Pancreas (tissue), 10 donors: ENCODE measurements around the gene FAM53A. TPM values are rescaled to one million over a fixed set of nuclear protein-coding genes. Genes with fewer than 3 reads are reported as not detected.

Source experiments
- ATAC-seq, 4 donors: fragments of 200-7000 bp; cut with Tn5 transposase; one replicate each; pipeline versions ENCODE4 v1.8.0 to v1.9.1; 2020; ENCODE audit warnings: mild to moderate bottlenecking in 4 of 4, moderate library complexity in 4 of 4
- DNase-seq, 6 donors: peaks; one replicate each; pipeline ENCODE4 v3.0.0-alpha.2; 2020
- FAIRE-seq: peaks from 2 replicates; lab custom pipeline; 2012; peaks lifted over from hg19 to GRCh38; lab: Jason Lieb, UNC
- H3K27ac ChIP-seq, 4 donors: fragments of 200-600 bp; sonication (generic); 1 replicate in 3 of 4; 2 replicates in 1 of 4; pipeline versions ENCODE4 v1.5.0 to v1.8.0; 2020
- H3K27me3 ChIP-seq, 4 donors: fragments of 200-600 bp; one replicate each; pipeline ENCODE4 v1.8.0; 2021
- H3K36me3 ChIP-seq, 3 donors: fragments of 200-600 bp; sonication (generic) in 1 of 3; one replicate each; pipeline versions ENCODE4 v1.5.0 to v1.8.0; 2020 to 2021
- H3K4me1 ChIP-seq, 3 donors: fragments of 200-600 bp; one replicate each; pipeline ENCODE4 v1.8.0; 2021
- H3K4me3 ChIP-seq, 4 donors: fragments of 200-600 bp; sonication (generic) in 2 of 4; one replicate each; pipeline versions ENCODE4 v1.5.0 to v1.8.0; 2020 to 2021
- H3K9me3 ChIP-seq, 4 donors: fragments of 200-600 bp; one replicate each; pipeline ENCODE4 v1.8.0; 2021
- CTCF ChIP-seq, 4 donors: fragments of 200-600 bp; sonication (generic) in 3 of 4; IDR thresholded peaks; one replicate each; pipeline versions ENCODE4 v1.5.0 to v1.8.0; 2021; ENCODE audit warnings: antibody characterized with exemption in 4 of 4
- WGBS, 2 donors: extraction: QIAGEN DNeasy Blood & Tissue Kit; methylation state at CpG; one replicate each; pipeline ENCODE4 v1.1.7; 2013; 5-methylcytosine and 5-hydroxymethylcytosine counted together
- intact Hi-C, 3 donors: fragments of 100-400 bp; cut with DNase I; formaldehyde crosslinking; loops; one replicate each; pipeline versions ENCODE4 v1.11.1 to v1.14.2; 2022
- polyA plus RNA-seq, 2 donors: library from polyadenylated mRNA; stranded (reverse); fragments of 200-250 nt; gene quantifications; one replicate each; pipeline ENCODE4 v1.2.3, GENCODE V29; 2013
- total RNA-seq, 6 donors: library from RNA; stranded (reverse); fragmentation: NEBNext Ultra II Directional in 4 of 6; extraction: Animal tissue kit (Norgen Biotek cat#: 25700) in 4 of 6; gene quantifications; one replicate each; pipeline versions ENCODE4 v1.2.1 to v1.2.4, GENCODE V29; 2021 to 2023
- donor health status: healthy with polysubstance abuse.
- donor health status: DM: no; HTN: no; CAD: no; lungs with moderate emphysema.
- donor health status: DM: no; HTN: no; CAD: no.
- donor health status: control.
- donor health status: control.
- donor health status: Bipolar disorder and iron deficiency.
- donor health status: DM: yes; HTN: yes; CAD: no.
- donor health status: DM: no; HTN: no; CAD: no.
- donor health status: DM: no; HTN: no; CAD: no.
- donor health status: DM: yes; HTN: yes; CAD: no.

The FAM53A gene
- total and polyA plus RNA-seq, 8 donors, result 0.60 to 2.7 (median 1.3) TPM

GRCh38 chr4:1603413-1604135, 80.5 kb downstream of the FAM53A start:
- no peaks in the 10 kb centered on the region for H3K27me3 ChIP-seq
- H3K36me3 ChIP-seq, result no peaks in the 10 kb centered on the region
- intact Hi-C loops, result no loop called here
- H3K9me3 ChIP-seq, result no peaks in the 10 kb centered on the region
- H3K27ac ChIP-seq, result no peak overlapping the region
- no peak for FAIRE-seq
- 53 to 79% methylated on average over 13 to 17 of the region's 17 CpGs for WGBS, 2 donors
- no peak overlapping the region for H3K4me3 ChIP-seq
- no peaks in the 10 kb centered on the region for H3K4me1 ChIP-seq
- ATAC-seq, result no peak
- no peak for TF ChIP-seq CTCF (IDR thresholded peaks at IDR 0.05)
- DNase-seq, result peak in 2 of 6 donors; percentile 50 to 53

GRCh38 chr4:1602655-1603412, 81.3 kb downstream of the FAM53A start:
- intact Hi-C loops, result no loop called here
- H3K4me3 ChIP-seq, result no peak overlapping the region
- 60 to 76% methylated on average over 36 to 43 of the region's 43 CpGs for WGBS, 2 donors
- no peak overlapping the region for H3K27ac ChIP-seq
- no peak for TF ChIP-seq CTCF (IDR thresholded peaks at IDR 0.05)
- H3K9me3 ChIP-seq, result no peaks in the 10 kb centered on the region
- no peaks in the 10 kb centered on the region for H3K36me3 ChIP-seq
- DNase-seq (peak in 3 of 6 donors; percentile 25 to 55 (median 50)), FAIRE-seq (no peak), ATAC-seq (no peak)
- no peaks in the 10 kb centered on the region for H3K27me3 ChIP-seq
- no peaks in the 10 kb centered on the region for H3K4me1 ChIP-seq

- intact Hi-C loops, result no loop called here
- Histone ChIP-seq H3K9me3 (no peaks in the 10 kb centered on the region), H3K4me1 (no peaks in the 10 kb centered on the region), H3K36me3 (no peaks in the 10 kb centered on the region), H3K27me3 (no peaks in the 10 kb centered on the region), H3K27ac (no peak overlapping the region), H3K4me3 (no peak overlapping the region)
- no peak for TF ChIP-seq CTCF (IDR thresholded peaks at IDR 0.05)
- FAIRE-seq, result no peak
- peak in 3 of 6 donors; percentile 16 to 41 (median 33) for DNase-seq
- 74 to 79% methylated on average over 20 to 23 of the region's 23 CpGs for WGBS, 2 donors
- ATAC-seq, result no peak
These were observed 82.1 kb downstream of the FAM53A start for GRCh38 chr4:1601852-1602654.

- DNase-seq (peak in 1 of 6 donors; percentile 27), ATAC-seq (no peak), FAIRE-seq (no peak)
- WGBS, 2 donors, result 94 to 100% methylated on average over 4 to 6 of the region's 6 CpGs
- Histone ChIP-seq H3K27me3 (no peaks in the 10 kb centered on the region), H3K9me3 (no peaks in the 10 kb centered on the region), H3K4me3 (no peak overlapping the region), H3K36me3 (no peaks in the 10 kb centered on the region), H3K4me1 (no peaks in the 10 kb centered on the region), H3K27ac (no peak overlapping the region)
- no peak for TF ChIP-seq CTCF (IDR thresholded peaks at IDR 0.05)
- intact Hi-C loops, result no loop called here
These were observed 82.6 kb downstream of the FAM53A start for GRCh38 chr4:1601533-1601835.
